Fibroblast of lung (primary cell): ENCODE measurements around the gene GPHN. TPM values are rescaled to one million over a fixed set of nuclear protein-coding genes. Genes with fewer than 3 reads are reported as not detected.

Source experiments
- DNase-seq, 2 donors: peaks; one replicate each; pipeline versions ENCODE4 v3.0.0 to v3.0.0-alpha.2; 2010; ENCODE audit warnings: low read depth in 2 of 2
- H2AFZ ChIP-seq: 2 replicates; pipeline ENCODE4 v1.5.1; 2012; ENCODE audit warnings: low read length, control low read depth, inconsistent platforms
- H3K27ac ChIP-seq: 2 replicates; pipeline ENCODE4 v1.5.1; 2011; ENCODE audit warnings: low read length, control low read depth; ENCODE audit not compliant: insufficient read depth
- H3K27me3 ChIP-seq: 2 replicates; pipeline ENCODE4 v1.5.1; 2011; ENCODE audit warnings: mild to moderate bottlenecking, low read length; ENCODE audit not compliant: control insufficient read depth, insufficient read depth
- H3K36me3 ChIP-seq: 2 replicates; pipeline ENCODE4 v1.5.1; 2011; ENCODE audit warnings: low read length; ENCODE audit not compliant: control insufficient read depth, insufficient read depth
- H3K4me1 ChIP-seq: 2 replicates; pipeline ENCODE4 v1.5.1; 2011; ENCODE audit warnings: low read length; ENCODE audit not compliant: control insufficient read depth, insufficient read depth; ENCODE audit errors: extremely low read depth
- H3K4me2 ChIP-seq: 2 replicates; pipeline ENCODE4 v1.5.1; 2011; ENCODE audit warnings: low read length, control low read depth; ENCODE audit not compliant: insufficient read depth; ENCODE audit errors: extremely low read depth
- H3K4me3 ChIP-seq, 4 experiments: fragments of 200-600 bp in 1 of 4; sonication (generic) in 1 of 4; replicated peaks in 1 of 4; 2 replicates each; pipeline ENCODE4 v1.5.1; 2011 to 2016; ENCODE audit warnings: low read length in 4 of 4, low read depth in 3 of 4, mild to moderate bottlenecking in 3 of 4, control low read depth in 2 of 4, inconsistent platforms in 1 of 4, mixed read lengths in 1 of 4; ENCODE audit not compliant: insufficient read depth in 1 of 4; ENCODE audit errors: control extremely low read depth in 1 of 4
- H3K79me2 ChIP-seq: 2 replicates; pipeline ENCODE4 v1.5.1; 2012; ENCODE audit warnings: mild to moderate bottlenecking, low read length, inconsistent platforms; ENCODE audit not compliant: control insufficient read depth, insufficient read depth
- H3K9ac ChIP-seq: 2 replicates; pipeline ENCODE4 v1.5.1; 2011; ENCODE audit warnings: mild to moderate bottlenecking, low read length, control low read depth; ENCODE audit not compliant: insufficient read depth
- H3K9me3 ChIP-seq: 2 replicates; pipeline ENCODE4 v1.5.1; 2012; ENCODE audit warnings: low read depth, low read length; ENCODE audit not compliant: control insufficient read depth, insufficient read depth
- H4K20me1 ChIP-seq: 2 replicates; pipeline ENCODE4 v1.5.1; 2011; ENCODE audit warnings: low read length; ENCODE audit not compliant: control insufficient read depth, insufficient read depth; ENCODE audit errors: extremely low read depth
- CTCF ChIP-seq, 2 donors: IDR thresholded peaks in 1 of 2; conservative IDR thresholded peaks in 1 of 2; 1 replicate in 1 of 2; 2 replicates in 1 of 2; pipeline ENCODE4 v1.5.1; 2011 to 2012; ENCODE audit warnings: low read length in 2 of 2, control low read depth in 1 of 2, inconsistent platforms in 1 of 2, low read depth in 1 of 2, mild to moderate bottlenecking in 1 of 2
- EZH2 ChIP-seq: IDR thresholded peaks from 2 replicates; pipeline ENCODE4 v1.5.1; 2012; ENCODE audit warnings: low read length, control low read depth, mild to moderate bottlenecking; ENCODE audit errors: missing control alignments
- polyA minus RNA-seq: library from RNA; depleted of rRNA, polyadenylated mRNA; stranded (reverse); fragments of >200 nt; gene quantifications from 2 replicates; pipeline ENCODE4 v1.2.3, GENCODE V29; 2011; ENCODE audit warnings: low replicate concordance
- polyA plus RNA-seq, 2 donors: library from polyadenylated mRNA; depleted of rRNA in 1 of 2; stranded (reverse) in 1 of 2; unstranded in 1 of 2; fragments of >200 nt; gene quantifications; 2 replicates each; pipeline ENCODE4 v1.2.1, GENCODE V29; 2011 to 2012; ENCODE audit warnings: missing spikeins in 1 of 2
- total RNA-seq: library from RNA; depleted of rRNA; stranded (reverse); fragments of >200 nt; gene quantifications from 2 replicates; pipeline ENCODE4 v1.2.1, GENCODE V29; 2014

Gene GPHN
- 9.8 and 13.9 TPM in 2 replicates for total RNA-seq
- 8.3 and 10.3 TPM in 2 replicates for polyA plus RNA-seq
- polyA plus RNA-seq (2012): 7.6 and 11.6 TPM in 2 replicates
- 30.5 and 69.2 TPM in 2 replicates for polyA minus RNA-seq

- Histone ChIP-seq H3K27me3 (no peaks in the 10 kb centered on the region), H3K9ac (peak within 1 kb of the TSS; percentile 62), H2AFZ (peak within 1 kb of the TSS; percentile 96), H3K4me1 (no peaks in the 10 kb centered on the region), H3K27ac (peak within 1 kb of the TSS; percentile 57), H3K36me3 (no peaks in the 10 kb centered on the region), H3K4me2 (peak within 1 kb of the TSS; percentile 95), H4K20me1 (no peaks in the 10 kb centered on the region), H3K4me3 (peak within 1 kb of the TSS; percentile 77 to 95 (median 85)), H3K9me3 (no peaks in the 10 kb centered on the region), H3K79me2 (peaks cover 7% of the 10 kb centered on the region)
- peak; percentile 98 to 99 for DNase-seq
- no peak for TF ChIP-seq EZH2
- TF ChIP-seq CTCF (conservative IDR thresholded peaks at IDR 0.05 in 1 of 2, IDR thresholded peaks at IDR 0.05 in 1 of 2; ENCODE audit: low read depth in 1 of 2, low read length in 2 of 2): peak in 1 of 2 donors; percentile 39
Measured at GRCh38 chr14:66507722-66508546, at the start of gene GPHN. GPHN (plus strand) TSS chr14:66508147.

- Histone ChIP-seq H3K27ac (no peak overlapping the region), H4K20me1 (no peaks in the 10 kb centered on the region), H3K9me3 (no peaks in the 10 kb centered on the region), H3K36me3 (no peaks in the 10 kb centered on the region), H3K4me2 (no peak overlapping the region), H3K9ac (no peak overlapping the region), H3K79me2 (no peaks in the 10 kb centered on the region), H2AFZ (no peak overlapping the region), H3K4me3 (no peak overlapping the region), H3K4me1 (no peaks in the 10 kb centered on the region), H3K27me3 (no peaks in the 10 kb centered on the region)
- TF ChIP-seq CTCF (conservative IDR thresholded peaks at IDR 0.05 in 1 of 2, IDR thresholded peaks at IDR 0.05 in 1 of 2; ENCODE audit: low read depth in 1 of 2, low read length in 2 of 2): no peak
- DNase-seq: no peak
Measured at GRCh38 chr14:66459603-66460002, 48.3 kb upstream of the GPHN start.

GRCh38 chr14:66464261-66464660 lies 43.7 kb upstream of the GPHN start:
- no peaks in the 10 kb centered on the region for H3K9me3 ChIP-seq
- H3K79me2 ChIP-seq: no peaks in the 10 kb centered on the region
- H3K4me3 ChIP-seq: no peak overlapping the region
- no peak overlapping the region for H2AFZ ChIP-seq
- TF ChIP-seq CTCF (conservative IDR thresholded peaks at IDR 0.05 in 1 of 2, IDR thresholded peaks at IDR 0.05 in 1 of 2; ENCODE audit: low read depth in 1 of 2, low read length in 2 of 2): no peak
- no peak for TF ChIP-seq EZH2
- no peak overlapping the region for H3K4me2 ChIP-seq
- no peaks in the 10 kb centered on the region for H3K4me1 ChIP-seq
- no peaks in the 10 kb centered on the region for H3K27me3 ChIP-seq
- DNase-seq: no peak
- H3K36me3 ChIP-seq: no peaks in the 10 kb centered on the region
- H3K9ac ChIP-seq: no peak overlapping the region
- no peaks in the 10 kb centered on the region for H4K20me1 ChIP-seq
- no peak overlapping the region for H3K27ac ChIP-seq
